OCI-LY7 (cell line): ENCODE results near the gene MUC22. TPM values are rescaled to one million over a fixed set of nuclear protein-coding genes. Genes with fewer than 3 reads are reported as not detected.

Experiments
- BruUV-seq: library from RNA; stranded (reverse); fragments of 400-500 nt; replicated peaks from 2 replicates; lab custom pipeline; 2021; lab: Mats Ljungman, UMichigan
- CTCF ChIA-PET: fragments of 300-600 bp; sonication (Branson Sonifier 250); formaldehyde crosslinking; loops from one replicate; lab custom pipeline; 2022; ENCODE audit warnings: antibody characterized with exemption; ENCODE audit not compliant: unreplicated experiment; lab: Charles Lee
- POLR2A ChIA-PET: fragments of 300-600 bp; sonication (Branson Sonifier 250); formaldehyde crosslinking; loops from one replicate; lab custom pipeline; 2022; ENCODE audit warnings: antibody characterized with exemption; lab: Charles Lee
- DNase-seq: peaks from one replicate; pipeline ENCODE4 v3.0.0-alpha.2; 2015; ENCODE audit warnings: low spot score
- H2AFZ ChIP-seq: fragments of 200-600 bp; sonication (generic), shearing (Covaris generic); 2 replicates; pipeline ENCODE4 v1.6.1; 2014; ENCODE audit warnings: mild to moderate bottlenecking, antibody characterized with exemption, low read length, moderate library complexity
- H3K27ac ChIP-seq: fragments of 200-600 bp; sonication (generic); 2 replicates; pipeline ENCODE4 v1.5.1; 2014; ENCODE audit warnings: mixed run types, low read depth, mild to moderate bottlenecking, moderate library complexity, low read length, inconsistent platforms; ENCODE audit not compliant: poor library complexity, severe bottlenecking
- H3K36me3 ChIP-seq: fragments of 200-600 bp; sonication (generic); 2 replicates; pipeline ENCODE4 v1.6.1; 2014; ENCODE audit warnings: mild to moderate bottlenecking, antibody characterized with exemption, low read length, moderate library complexity, mixed read lengths; ENCODE audit not compliant: insufficient read depth
- H3K4me1 ChIP-seq: fragments of 200-600 bp; sonication (generic); 2 replicates; pipeline ENCODE4 v1.5.1; 2014; ENCODE audit warnings: mild to moderate bottlenecking, low read length; ENCODE audit not compliant: insufficient read depth, poor library complexity, severe bottlenecking
- H3K4me2 ChIP-seq: fragments of 200-600 bp; sonication (generic); 2 replicates; pipeline ENCODE4 v1.6.1; 2014; ENCODE audit warnings: mild to moderate bottlenecking, low read length
- H3K4me3 ChIP-seq: fragments of 200-600 bp; sonication (generic); 2 replicates; pipeline ENCODE4 v1.5.1; 2014; ENCODE audit warnings: mild to moderate bottlenecking, low read depth, low read length; ENCODE audit not compliant: poor library complexity, severe bottlenecking
- H3K79me2 ChIP-seq: fragments of 200-600 bp; sonication (generic); 2 replicates; pipeline ENCODE4 v1.6.1; 2016; ENCODE audit warnings: low read depth, mild to moderate bottlenecking, low read length, moderate library complexity, mixed read lengths; ENCODE audit not compliant: insufficient read depth
- H3K9me2 ChIP-seq: fragments of 200-600 bp; sonication (generic); 2 replicates; pipeline ENCODE4 v1.6.1; 2016; ENCODE audit warnings: mild to moderate bottlenecking, low read length, mixed read lengths; ENCODE audit not compliant: insufficient read depth
- H3K9me3 ChIP-seq: fragments of 200-600 bp; sonication (generic); 2 replicates; pipeline ENCODE4 v1.6.1; 2014; ENCODE audit warnings: mild to moderate bottlenecking, mixed run types, low read length, mixed read lengths
- H4K20me1 ChIP-seq: fragments of 200-600 bp; sonication (generic); 2 replicates; pipeline ENCODE4 v1.6.1; 2014; ENCODE audit warnings: mild to moderate bottlenecking, antibody characterized with exemption, low read length, moderate library complexity, mixed read lengths; ENCODE audit not compliant: insufficient read depth
- CTCF ChIP-seq: fragments of 200-600 bp; sonication (generic); conservative IDR thresholded peaks from 2 replicates; pipeline ENCODE4 v1.5.1; 2014; ENCODE audit warnings: mild to moderate bottlenecking, antibody characterized with exemption, low read length, moderate library complexity, mixed read lengths
- EZH2phosphoT487 ChIP-seq: fragments of 200-600 bp; sonication (generic); IDR thresholded peaks from 2 replicates; pipeline ENCODE4 v1.6.1; 2018; ENCODE audit warnings: low read depth, borderline replicate concordance, mild to moderate bottlenecking, mixed run types, antibody characterized with exemption, low read length, moderate library complexity, mixed read lengths
- intact Hi-C: fragments of 100-400 bp; cut with micrococcal nuclease; formaldehyde crosslinking; loops from one replicate; pipeline ENCODE4 v1.10.0; 2022; ENCODE audit not compliant: unreplicated experiment
- total RNA-seq, 2 experiments: library from RNA; depleted of rRNA in 1 of 2; stranded (reverse); fragments of >200 nt in 1 of 2; shearing (Covaris generic) in 1 of 2; gene quantifications; 2 replicates each; pipeline ENCODE4 v1.2.3, GENCODE V29; 2014 to 2022

MUC22 gene
- total RNA-seq, 2 experiments from 2014 or later = not detected

- Histone ChIP-seq H3K4me2 (no peak overlapping the region), H3K4me3 (no peak overlapping the region), H3K79me2 (no peaks in the 10 kb centered on the region), H3K4me1 (no peaks in the 10 kb centered on the region), H3K9me2 (no peaks in the 10 kb centered on the region), H3K9me3 (no peaks in the 10 kb centered on the region), H4K20me1 (no peaks in the 10 kb centered on the region), H3K27ac (no peak overlapping the region), H3K36me3 (no peaks in the 10 kb centered on the region), H2AFZ (no peak overlapping the region)
- intact Hi-C loops = no loop called here
- no peak for DNase-seq
- CTCF ChIA-PET = no interaction called here
- no TSS peak for BruUV-seq
- no peak for TF ChIP-seq CTCF
- TF ChIP-seq EZH2phosphoT487 = no peak
- POLR2A ChIA-PET = interaction anchor here (0.7 kb wide), 1 partner anchor 13 kb away, joined by 3 read pairs; no protein-coding TSS in a partner anchor
Measured at GRCh38 chr6:31038559-31038958, 28.3 kb downstream of the MUC22 start.

- CTCF ChIA-PET = no interaction called here
- no peaks in the 10 kb centered on the region for H3K79me2 ChIP-seq
- intact Hi-C loops = no loop called here
Measured at GRCh38 chr6:31040801-31041200, 30.5 kb downstream of the MUC22 start.

More at GRCh38 chr6:31040801-31041200, 30.5 kb downstream of the MUC22 start:
- Histone ChIP-seq H3K4me3 (no peak overlapping the region), H3K9me2 (no peaks in the 10 kb centered on the region), H3K4me2 (no peak overlapping the region), H3K27ac (no peak overlapping the region), H2AFZ (no peak overlapping the region), H3K4me1 (no peaks in the 10 kb centered on the region), H3K9me3 (no peaks in the 10 kb centered on the region), H4K20me1 (no peaks in the 10 kb centered on the region), H3K36me3 (no peaks in the 10 kb centered on the region)
- POLR2A ChIA-PET = no interaction called here
- no peak for DNase-seq
- no TSS peak for BruUV-seq
- TF ChIP-seq CTCF = no peak
- no peak for TF ChIP-seq EZH2phosphoT487
